NCI-H1694 treated with DMSO at 0.1 percent for 48 hours (cell line): ENCODE data around the gene HDLBP.

Experiments
- DNase-seq: peaks from one replicate; lab custom pipeline; 2025; lab: John Stamatoyannopoulos, UW

Gene HDLBP

GRCh38 chr2:241249654-241250053 is 65.8 kb downstream of the HDLBP start:
- DNase-seq: no peak

DNA sequence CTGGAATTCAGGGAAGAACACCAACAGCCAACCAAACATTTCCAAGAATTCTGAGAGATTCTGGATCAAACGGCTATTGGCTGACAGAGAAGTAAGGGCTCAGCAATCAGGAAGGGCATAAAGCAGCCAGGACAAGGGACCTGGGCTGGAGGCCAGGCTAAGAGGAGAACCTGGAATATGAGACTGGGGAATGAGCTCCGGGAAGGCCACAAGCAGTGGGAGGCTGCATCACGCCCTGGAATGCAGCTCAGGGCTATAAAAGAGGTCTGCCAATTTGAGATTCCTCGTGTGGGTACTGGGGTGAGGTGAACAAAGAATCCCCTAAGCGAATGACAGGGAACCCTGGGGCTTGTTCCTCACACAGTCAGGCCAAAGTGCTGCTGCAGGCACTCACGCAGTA is 66.6 kb downstream of the HDLBP start:
- DNase-seq: no peak

- no peak for DNase-seq
These were observed 67.2 kb downstream of the HDLBP start for GRCh38 chr2:241248289-241248688.

GRCh38 chr2:241244368-241244767 is 71.1 kb downstream of the HDLBP start:
- DNase-seq: no peak

GRCh38 chr2:241242306-241242705 is 73.2 kb downstream of the HDLBP start:
- no peak for DNase-seq

DNA sequence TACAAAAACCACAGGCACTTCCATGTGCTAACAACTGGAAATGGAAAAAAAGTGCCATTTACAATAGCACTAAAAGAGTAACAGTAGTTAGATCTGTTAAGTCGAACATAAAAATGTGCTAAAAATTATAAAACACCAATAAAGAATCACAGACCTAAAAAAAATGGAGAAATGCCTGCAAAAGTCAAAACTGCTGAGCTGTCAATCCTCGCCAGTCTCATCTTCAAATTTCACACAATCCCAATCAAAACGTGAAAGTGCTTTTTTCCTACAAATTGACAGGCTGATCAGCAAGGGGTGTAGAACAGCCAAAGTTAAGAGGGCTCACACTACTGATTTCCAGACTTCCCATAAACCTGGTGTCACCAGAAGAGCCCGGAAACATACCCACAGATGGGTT is 73.8 kb downstream of the HDLBP start:
- no peak for DNase-seq

DNA sequence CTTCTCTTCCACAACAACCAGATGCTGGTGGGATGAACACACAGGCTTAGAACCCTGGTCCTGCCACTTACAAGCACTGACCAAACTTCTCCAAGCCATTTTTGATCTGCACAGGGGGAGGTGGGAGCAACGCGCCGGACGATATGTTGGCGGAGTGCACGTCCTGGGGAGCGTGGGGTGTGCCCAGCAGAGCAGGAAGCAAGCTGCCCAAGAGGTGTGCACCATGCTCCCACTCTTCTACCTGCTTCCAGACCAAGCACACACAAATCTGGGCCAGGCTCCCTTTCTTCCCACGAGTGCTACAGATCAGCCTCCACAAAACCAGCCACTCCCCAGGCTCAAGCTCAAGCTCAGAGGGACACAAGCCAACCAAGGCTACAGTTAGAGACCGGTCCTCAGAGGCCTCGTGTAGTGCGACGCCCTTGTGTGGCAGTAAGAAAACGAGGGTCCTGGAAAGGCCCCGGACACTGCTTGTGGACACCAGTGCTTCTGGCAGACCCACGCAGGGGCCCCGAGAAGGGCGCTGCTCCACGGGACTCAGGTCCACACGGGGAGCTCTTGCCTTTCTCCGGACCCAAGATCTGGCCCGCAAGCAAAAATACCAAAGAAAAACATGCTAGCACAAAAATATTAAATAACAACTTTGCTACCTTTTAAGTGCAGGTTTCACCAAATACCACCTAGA is 75.0 kb downstream of the HDLBP start:
- DNase-seq: no peak

DNA sequence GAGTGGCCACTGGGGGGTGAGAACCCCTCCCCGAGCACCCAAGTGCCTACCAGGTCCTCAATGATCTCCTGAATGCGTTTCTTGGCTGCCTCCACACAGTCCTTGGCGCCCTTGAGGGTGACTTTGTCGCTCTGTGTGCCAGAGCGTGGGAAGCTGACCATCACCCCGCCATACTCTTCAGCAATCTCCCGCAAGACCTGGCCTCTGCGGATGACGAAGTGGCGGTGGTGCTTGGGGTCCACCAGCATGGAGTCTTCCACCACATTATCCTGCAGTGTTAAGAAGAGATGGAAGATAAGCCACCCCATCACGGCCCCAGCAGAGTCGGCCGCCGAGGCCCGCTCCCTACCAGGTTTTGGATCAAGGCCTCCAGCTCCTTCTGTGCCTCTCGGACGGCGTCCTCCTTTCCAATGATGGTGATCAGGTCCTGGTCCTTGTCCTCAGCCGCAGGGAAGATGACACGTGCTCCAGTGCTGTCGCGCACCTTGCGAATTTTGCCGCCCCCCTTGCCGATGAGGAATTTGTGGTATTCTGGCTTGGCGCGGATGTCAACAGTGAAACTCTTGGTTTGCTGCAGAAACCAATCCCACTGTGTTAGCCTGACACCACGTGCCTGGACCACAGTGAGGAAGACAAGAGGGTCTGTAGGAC is 75.8 kb downstream of the HDLBP start:
- no peak for DNase-seq

DNA sequence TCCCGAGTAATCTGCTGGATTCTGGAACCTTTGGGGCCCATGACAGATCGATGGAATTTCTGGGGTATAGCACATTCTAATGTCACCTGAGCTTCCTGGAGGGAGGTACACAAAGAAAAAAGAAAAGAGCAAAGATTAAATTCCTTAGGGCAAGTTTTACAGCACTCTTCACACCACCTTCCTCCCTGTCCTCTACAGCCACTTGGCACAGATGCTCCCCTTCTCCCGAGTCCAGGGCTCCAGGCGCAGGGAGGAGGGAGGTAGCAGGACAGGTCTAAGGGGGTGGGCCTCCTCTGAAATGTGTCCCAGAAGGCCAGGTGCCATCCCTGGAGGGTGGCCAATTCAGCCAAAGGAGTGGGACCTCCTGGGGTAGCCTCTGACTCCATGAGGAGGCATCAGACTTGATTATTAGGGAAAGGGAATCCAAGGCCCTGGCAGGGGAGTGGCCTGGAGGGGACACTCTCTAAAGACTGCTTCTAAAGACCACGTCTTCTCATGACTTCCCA is 76.7 kb downstream of the HDLBP start:
- no peak for DNase-seq

DNA sequence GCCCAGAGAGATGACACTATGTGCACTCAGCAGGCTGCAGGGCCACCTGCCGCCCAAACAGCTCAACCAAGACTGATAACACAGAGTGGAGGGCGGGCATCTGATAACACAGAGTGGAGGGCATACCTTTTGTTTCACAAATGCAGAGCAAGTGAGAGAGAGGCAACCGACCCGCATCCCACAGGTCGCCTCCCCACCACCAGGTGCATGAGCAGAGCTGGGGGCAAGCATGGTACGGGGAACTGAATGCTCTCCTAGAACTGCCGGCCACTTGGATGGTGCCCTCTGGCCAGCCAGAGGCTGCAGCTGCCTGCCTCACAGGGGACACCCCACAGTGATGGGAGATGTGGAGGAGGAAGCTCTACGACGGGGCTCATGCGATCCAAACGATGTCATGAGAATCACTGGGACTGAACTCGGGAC is 77.5 kb downstream of the HDLBP start:
- DNase-seq: no peak

- no peak for DNase-seq
These were observed 78.4 kb downstream of the HDLBP start for GRCh38 chr2:241237047-241237446.

DNA sequence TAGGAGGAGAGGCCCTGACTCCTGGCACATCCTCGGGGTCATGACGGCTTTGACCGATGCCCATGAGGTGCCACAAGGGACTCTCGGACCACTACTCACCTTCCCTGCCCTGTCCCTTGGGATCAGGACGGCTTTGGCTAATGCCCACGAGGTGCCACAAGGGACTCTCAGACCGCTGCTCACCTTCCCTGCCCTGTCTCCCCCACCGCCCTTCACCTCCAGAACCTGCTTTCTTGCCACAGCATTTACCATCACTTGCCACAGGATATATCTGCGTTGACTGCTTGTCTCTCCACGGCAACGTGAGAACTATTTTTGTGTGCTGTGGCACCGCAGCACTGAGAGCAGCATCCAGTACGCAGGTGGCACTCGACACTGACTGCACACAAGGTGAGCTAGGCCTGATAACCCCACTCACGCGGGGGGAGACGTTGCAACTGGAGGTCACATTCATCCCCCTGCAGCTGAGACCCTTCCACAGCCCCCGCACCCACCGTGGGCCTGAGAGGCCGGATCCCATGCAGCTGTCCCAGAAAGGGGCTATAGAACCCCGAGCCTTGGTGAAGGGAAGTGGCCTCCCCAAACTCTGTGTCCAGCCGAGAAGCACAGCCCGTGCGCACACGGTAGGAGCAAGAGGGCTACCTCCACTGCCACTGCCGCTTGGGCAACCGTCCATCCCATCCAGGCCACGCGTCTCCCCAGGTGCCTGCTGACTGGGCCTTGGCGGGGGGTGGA is 79.4 kb downstream of the HDLBP start:
- no peak for DNase-seq

DNA sequence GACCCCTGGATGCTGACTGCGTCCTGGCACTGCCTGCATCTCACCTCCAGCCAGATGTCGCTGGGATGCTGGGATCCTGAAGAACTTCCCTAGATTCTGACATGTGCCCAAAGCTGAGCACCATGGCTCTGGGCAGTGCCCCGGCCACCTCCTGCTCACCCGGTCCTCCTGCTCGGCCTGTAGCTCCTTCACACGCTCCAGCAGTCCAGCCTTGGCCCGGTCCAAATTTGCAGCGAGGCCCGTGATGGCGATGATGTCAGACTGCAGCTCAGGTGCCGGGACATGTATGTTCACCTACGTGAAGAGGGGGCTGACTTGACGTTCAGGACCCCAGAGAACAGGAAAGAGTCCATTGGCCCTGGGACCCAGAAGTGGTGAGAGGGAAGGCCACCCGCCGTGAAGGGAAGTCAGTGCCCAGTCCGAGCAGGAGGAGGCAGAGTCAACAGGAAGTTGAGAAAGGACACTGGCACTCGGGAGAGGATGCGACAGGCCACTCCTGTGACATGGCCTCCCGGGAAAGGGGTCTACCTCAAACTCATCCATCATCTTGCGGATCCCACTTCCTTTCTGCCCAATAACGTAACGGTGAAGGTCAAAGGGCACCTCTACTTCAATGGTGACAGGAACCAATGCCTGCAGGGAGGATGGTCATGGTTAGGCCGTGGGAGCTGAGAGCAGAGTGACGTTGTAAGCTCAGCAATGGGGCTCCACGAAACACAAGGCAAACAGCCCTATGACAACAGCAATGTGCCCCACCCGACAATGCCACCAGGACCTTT is 80.3 kb downstream of the HDLBP start:
- DNase-seq: no peak

- no peak for DNase-seq
These were observed 81.2 kb downstream of the HDLBP start for GRCh38 chr2:241234066-241234790.

- DNase-seq: no peak
These were observed 82.5 kb downstream of the HDLBP start for GRCh38 chr2:241232736-241233575.

GRCh38 chr2:241230435-241230834 is 85.0 kb downstream of the HDLBP start:
- DNase-seq: no peak

DNA sequence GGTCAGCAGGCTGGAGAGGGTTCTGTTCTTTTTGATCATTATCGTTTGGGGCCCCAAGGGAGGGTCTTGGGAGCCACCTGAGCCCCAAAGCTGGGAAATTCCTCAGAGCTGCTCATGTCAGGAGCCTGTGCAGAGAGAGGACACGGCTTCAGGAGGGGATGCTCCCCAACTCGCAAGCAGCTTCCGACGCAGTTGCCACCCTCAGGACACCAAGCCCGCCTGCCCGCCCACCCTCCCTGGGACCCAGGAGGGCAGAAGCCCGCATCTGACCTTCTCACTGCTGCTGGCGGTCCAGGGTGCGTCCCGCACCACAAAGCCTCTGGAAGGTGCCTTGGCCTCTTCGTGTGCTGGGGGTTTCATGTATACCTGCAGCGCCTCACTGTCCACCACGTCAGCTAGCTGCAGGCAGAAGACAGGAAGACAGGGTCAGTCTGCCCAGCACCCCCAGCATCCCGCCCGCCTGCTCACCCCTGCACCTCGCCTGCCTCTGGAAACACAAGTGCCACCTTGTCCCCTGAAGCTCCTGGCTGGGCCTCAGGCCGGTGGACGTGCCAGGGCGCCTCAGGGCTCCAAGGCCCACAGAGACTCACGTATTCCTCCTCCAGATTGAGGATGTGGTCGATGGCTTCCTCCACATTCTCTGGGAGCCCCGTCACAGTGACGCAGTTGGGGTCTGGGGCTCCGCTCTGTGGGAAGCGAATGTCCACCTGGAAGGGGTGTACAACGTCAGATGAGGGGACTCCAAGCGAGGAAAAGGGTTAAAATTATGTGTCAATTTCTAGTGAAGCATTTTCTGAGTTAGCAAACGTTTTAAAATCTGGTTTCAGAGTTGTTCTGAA is 85.7 kb downstream of the HDLBP start:
- DNase-seq: no peak

DNA sequence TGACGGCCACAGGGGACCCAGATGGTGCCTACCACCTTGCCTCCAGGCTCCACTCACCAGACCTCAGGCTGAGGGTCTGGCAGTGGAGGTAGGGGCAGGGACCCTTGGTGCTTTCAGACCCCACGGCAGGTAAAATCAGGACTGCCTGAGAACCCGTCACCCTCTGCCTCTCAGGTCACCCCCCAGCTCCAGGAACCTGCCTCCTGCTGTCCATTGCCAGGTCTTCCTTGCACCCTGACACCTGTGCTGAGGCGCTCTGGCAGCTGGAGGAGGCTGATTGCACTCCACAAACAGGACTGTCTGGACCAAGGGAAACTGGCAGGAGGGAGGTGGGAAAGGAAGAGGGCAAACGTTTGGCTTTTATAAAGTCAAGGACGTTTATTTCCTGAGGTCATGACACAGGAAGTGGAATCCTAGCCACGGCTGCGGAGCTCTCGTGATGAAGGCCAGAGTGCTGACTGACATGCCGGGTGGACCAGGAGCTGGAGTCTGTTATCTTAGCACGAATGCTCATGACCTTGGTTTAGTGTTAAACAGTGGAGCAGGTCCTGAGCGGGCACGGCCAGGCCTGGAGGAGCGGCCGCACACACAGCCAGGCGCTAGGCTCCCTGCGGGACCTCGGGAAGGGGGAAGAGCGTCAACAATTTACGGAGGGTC is 86.5 kb downstream of the HDLBP start:
- no peak for DNase-seq
